ENCODE data around the gene MADD. TPM values are rescaled to one million over a fixed set of nuclear protein-coding genes. Genes with fewer than 3 reads are reported as not detected.

Gene MADD
- total and polyA plus RNA-seq, 3 donors from 2014 or later: 87.8 to 118 (median 103) TPM

DNA sequence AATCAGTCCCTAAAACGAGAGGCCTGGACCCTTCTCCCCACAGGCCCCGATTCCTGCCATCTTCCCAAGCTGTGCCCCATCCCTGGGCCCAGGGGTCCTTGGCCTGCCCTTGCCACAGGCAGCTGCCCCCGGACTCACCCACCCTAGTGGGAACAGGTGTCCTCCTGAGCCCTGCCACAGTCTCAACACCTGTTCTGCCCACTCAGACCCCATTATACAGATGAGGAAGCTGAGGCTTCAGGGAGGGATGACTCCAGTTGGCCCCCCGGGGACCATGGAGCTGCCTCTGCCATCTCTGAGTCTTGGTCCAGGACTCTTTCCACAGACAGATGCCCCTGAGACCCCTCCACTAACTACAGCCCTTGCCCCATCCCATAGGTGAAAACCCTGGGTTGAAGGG, 66.7 kb downstream of the MADD start:
- no peak for TF ChIP-seq POLR2A (IDR thresholded peaks at IDR 0.05)
- TF ChIP-seq, protein P1, sequence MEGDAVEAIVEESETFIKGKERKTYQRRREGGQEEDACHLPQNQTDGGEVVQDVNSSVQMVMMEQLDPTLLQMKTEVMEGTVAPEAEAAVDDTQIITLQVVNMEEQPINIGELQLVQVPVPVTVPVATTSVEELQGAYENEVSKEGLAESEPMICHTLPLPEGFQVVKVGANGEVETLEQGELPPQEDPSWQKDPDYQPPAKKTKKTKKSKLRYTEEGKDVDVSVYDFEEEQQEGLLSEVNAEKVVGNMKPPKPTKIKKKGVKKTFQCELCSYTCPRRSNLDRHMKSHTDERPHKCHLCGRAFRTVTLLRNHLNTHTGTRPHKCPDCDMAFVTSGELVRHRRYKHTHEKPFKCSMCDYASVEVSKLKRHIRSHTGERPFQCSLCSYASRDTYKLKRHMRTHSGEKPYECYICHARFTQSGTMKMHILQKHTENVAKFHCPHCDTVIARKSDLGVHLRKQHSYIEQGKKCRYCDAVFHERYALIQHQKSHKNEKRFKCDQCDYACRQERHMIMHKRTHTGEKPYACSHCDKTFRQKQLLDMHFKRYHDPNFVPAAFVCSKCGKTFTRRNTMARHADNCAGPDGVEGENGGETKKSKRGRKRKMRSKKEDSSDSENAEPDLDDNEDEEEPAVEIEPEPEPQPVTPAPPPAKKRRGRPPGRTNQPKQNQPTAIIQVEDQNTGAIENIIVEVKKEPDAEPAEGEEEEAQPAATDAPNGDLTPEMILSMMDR (IDR thresholded peaks at IDR 0.05): no peak
- no peaks in the 10 kb centered on the region for H3K9me3 ChIP-seq
- WGBS, 2 donors: 90 to 95% methylated on average over 4 of the region's 4 CpGs
- no peak for DNase-seq
- no peaks in the 10 kb centered on the region for H3K27me3 ChIP-seq
- H3K4me1 ChIP-seq: no peaks in the 10 kb centered on the region
- no peak overlapping the region for H3K4me3 ChIP-seq
- H3K27ac ChIP-seq: no peak overlapping the region
- no peaks in the 10 kb centered on the region for H3K36me3 ChIP-seq (ENCODE audit: low read depth, missing control alignments)
- intact Hi-C loops (cut with DNase I; ENCODE audit: low total_unique reads): no loop called here

DNA sequence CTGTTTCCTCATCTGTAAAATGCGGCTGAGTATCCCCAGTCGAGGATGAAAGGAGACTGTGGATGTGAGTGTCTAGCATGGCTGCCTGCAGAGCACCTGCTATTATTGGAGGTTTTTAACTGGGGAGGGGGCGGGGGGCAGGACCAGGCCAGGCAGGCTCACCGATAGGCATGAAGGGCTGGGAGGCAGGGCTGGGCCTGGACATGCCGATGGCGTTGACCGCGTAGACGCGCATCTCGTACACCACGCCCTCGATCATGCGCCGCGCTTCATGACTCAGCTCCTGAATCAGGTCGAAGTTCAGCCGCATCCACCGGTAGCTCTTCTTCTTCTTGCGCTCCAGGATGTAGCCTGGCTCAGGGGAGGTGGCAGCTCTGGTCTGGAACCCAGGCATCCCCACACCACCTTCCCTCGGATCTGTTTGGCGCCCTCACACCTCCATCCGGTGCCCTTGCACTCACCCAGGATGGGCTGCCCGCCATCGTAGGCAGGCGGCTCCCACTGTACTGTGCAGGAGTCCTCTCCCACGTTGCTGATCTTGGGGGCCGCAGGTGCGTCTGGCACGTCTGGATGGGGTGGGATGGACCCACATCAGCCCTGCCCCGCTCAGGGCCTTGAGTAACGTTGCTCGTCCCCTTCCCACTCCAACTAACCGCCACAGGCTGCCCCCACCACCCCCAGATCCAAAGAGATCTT, 67.4 kb downstream of the MADD start:
- Histone ChIP-seq H3K4me1 (no peaks in the 10 kb centered on the region), H3K4me3 (no peak overlapping the region), H3K27ac (no peak overlapping the region), H3K36me3 (ENCODE audit: low read depth, missing control alignments) (no peaks in the 10 kb centered on the region), H3K9me3 (no peaks in the 10 kb centered on the region), H3K27me3 (no peaks in the 10 kb centered on the region)
- no peak for DNase-seq
- TF ChIP-seq, protein P1 (IDR thresholded peaks at IDR 0.05): no peak
- no peak for TF ChIP-seq POLR2A (IDR thresholded peaks at IDR 0.05)
- 85 to 88% methylated on average over 33 to 34 of the region's 34 CpGs for whole genome bisulfite sequencing, 2 donors
- intact Hi-C loops (cut with DNase I; ENCODE audit: low total_unique reads): no loop called here

DNA sequence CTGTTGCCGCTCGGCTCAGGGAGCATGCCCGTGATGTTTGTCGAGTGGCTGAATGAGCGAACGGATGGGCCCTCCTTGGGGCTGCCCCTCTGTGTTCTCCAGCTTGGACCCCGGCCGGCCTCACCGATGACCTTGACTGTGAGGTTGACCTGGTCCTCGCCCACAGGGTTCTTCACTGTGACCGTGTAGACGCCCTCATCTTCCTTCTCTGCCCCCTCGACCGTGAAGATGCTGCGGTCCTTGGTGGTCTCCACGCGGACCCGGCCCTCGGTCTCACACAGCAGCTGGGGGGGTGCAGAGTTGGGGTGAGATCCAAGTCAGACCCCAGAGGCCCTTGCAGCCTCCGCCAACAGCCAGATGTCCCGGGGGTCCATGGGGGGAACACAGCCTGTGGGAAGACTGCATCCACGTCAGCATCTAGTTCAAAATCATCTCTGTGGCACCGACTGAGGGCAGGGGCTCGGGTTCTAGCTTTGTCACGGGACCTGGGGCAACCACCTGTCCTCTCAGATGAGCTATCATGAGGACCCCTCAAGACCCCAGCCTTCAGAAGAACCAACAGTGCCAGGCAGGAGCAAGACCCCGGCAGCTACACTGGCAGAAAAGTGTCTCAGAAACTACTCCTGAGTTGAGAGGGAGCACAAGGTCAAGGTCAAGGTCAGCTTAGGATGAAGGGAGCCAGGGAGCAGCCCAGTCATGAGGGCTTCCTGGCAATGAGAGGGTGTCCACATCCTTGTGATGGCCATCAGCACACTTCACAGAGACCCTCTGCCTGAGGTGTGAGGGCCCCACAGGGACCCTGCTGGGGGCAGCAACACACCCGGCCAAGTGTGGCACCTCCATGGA, 68.7 kb downstream of the MADD start:
- H3K4me3 ChIP-seq: no peak overlapping the region
- TF ChIP-seq POLR2A (IDR thresholded peaks at IDR 0.05): no peak
- TF ChIP-seq, protein P1 (IDR thresholded peaks at IDR 0.05): no peak
- no peaks in the 10 kb centered on the region for H3K4me1 ChIP-seq
- no peaks in the 10 kb centered on the region for H3K27me3 ChIP-seq
- no peaks in the 10 kb centered on the region for H3K36me3 ChIP-seq (ENCODE audit: low read depth, missing control alignments)
- 85 to 91% methylated on average over 12 to 27 of the region's 27 CpGs for WGBS, 2 donors
- H3K27ac ChIP-seq: no peak overlapping the region
- H3K9me3 ChIP-seq: no peaks in the 10 kb centered on the region
- DNase-seq: no peak
- intact Hi-C loops (cut with DNase I; ENCODE audit: low total_unique reads): no loop called here

DNA sequence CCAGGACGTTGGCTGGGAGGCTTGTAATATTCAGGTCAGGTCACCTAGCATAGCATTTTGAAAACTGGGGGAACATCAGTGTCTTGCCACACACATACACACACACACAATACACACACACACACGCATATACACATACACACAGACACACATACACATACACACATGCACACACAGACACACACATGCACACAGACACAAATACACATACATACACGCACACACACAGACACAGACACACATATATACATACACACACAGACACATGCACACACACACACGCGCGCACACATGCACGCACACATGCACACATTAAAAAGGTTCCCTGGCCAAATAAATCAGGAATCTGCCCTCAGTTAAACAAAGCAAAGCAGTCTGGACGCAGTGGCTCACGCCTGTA, 70.1 kb downstream of the MADD start:
- Histone ChIP-seq H3K4me1 (no peaks in the 10 kb centered on the region), H3K9me3 (no peaks in the 10 kb centered on the region), H3K27ac (no peak overlapping the region), H3K27me3 (no peaks in the 10 kb centered on the region), H3K36me3 (ENCODE audit: low read depth, missing control alignments) (no peaks in the 10 kb centered on the region), H3K4me3 (no peak overlapping the region)
- DNase-seq: no peak
- no peak for TF ChIP-seq POLR2A (IDR thresholded peaks at IDR 0.05)
- 92 to 95% methylated on average over 8 to 9 of the region's 9 CpGs for WGBS, 2 donors
- intact Hi-C loops (cut with DNase I; ENCODE audit: low total_unique reads): no loop called here

DNA sequence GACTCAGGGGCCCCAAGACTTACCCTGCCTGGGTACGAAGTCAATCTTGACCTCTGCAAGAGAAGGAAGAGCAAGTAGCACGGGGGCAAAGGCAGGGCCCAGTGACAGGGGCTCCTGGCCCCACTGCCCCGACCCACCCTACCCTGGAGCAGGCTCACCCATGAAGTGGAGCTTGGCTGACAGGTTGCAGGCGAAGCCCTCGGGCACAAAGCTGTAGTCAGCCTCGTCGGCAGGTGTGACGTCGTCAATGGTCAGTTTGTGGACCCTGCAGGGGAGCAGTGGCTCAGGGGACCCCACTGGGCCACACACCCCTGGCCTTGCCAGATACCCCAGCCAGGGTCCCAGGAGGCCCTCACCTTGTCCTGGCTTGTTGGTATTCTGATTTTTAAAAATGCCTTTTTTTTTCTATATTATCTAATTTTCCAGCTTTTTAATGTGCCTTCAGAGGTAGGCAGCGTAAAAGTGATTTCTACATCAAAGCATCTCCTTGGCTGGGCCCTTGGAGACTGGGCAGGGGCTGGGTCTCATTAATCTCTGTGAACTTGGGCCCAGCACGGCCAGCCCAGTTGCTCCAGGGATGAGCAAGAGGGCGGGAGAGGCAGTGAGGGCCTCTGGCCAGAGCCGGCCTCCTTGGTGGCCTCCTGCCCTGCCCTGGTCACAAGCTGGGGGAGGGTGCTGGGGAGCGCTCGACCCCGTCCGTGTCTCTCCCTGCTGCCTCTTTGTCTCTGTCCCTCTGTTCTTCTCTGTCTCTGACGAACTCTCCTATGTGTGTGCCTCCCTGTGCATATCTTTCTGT, 71.2 kb downstream of the MADD start:
- H3K4me1 ChIP-seq: no peaks in the 10 kb centered on the region
- H3K27ac ChIP-seq: no peak overlapping the region
- WGBS, 2 donors: 63 to 64% methylated on average over 9 to 18 of the region's 18 CpGs
- H3K9me3 ChIP-seq: no peaks in the 10 kb centered on the region
- DNase-seq: no peak
- no peaks in the 10 kb centered on the region for H3K27me3 ChIP-seq
- intact Hi-C loops (cut with DNase I; ENCODE audit: low total_unique reads): no loop called here
- H3K4me3 ChIP-seq: no peak overlapping the region
- H3K36me3 ChIP-seq (ENCODE audit: low read depth, missing control alignments): no peaks in the 10 kb centered on the region
- no peak for TF ChIP-seq POLR2A (IDR thresholded peaks at IDR 0.05)
- TF ChIP-seq, protein P1 (IDR thresholded peaks at IDR 0.05): no peak
